ENCODE data around the gene COX18. TPM values are rescaled to one million over a fixed set of nuclear protein-coding genes. Genes with fewer than 3 reads are reported as not detected.

COX18 gene
- total RNA-seq, 4 donors from 2014 or later = 7.4 to 15.0 (median 12.7) TPM

DNA sequence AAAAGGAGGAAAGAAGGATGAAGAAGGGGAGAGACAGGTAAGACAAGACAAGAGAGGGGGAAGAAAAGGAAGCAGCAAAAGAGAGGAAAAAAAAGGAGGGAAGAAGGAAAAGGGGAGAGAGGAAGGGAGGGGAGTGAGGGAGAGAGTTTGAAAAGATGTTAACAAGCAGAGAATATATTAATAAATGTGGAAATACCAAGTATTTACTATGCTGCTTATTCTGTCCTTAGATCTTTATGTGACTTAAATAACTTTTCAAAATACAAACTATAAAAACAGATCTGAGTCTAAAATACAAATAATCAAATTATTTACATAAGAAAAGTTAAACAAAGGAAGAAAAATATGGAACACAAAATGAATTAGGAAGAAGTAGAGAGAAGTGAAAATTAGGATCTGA, 18.4 kb upstream of the COX18 start:
- Histone ChIP-seq H3K27me3 (no peaks in the 10 kb centered on the region), H3K4me1 (no peaks in the 10 kb centered on the region), H3K27ac (no peak overlapping the region), H3K9me3 (no peaks in the 10 kb centered on the region), H3K4me3 (no peak overlapping the region), H3K36me3 (peaks cover 3 to 48% of the 10 kb centered on the region in 2 donors)
- no peak for ATAC-seq
- intact Hi-C loops (cut with DNase I; ENCODE audit: low total_unique reads) = no loop called here
- in situ Hi-C loops (cut with MboI; ENCODE audit: low sequenced_read_pairs in 4 of 4) = no loop called here
- no peak for TF ChIP-seq POLR2A (IDR thresholded peaks at IDR 0.05)
- TF ChIP-seq CTCF (IDR thresholded peaks at IDR 0.05 in 4 of 5, conservative IDR thresholded peaks at IDR 0.05 in 1 of 5) = no peak
- no peak for DNase-seq

GRCh38 chr4:73086095-73086868, 16.8 kb upstream of the COX18 start:
- ATAC-seq (no peak), DNase-seq (no peak)
- peaks cover 3 to 44% of the 10 kb centered on the region in 2 donors for H3K36me3 ChIP-seq
- intact Hi-C loops (cut with DNase I; ENCODE audit: low total_unique reads) (no loop called here), in situ Hi-C loops (cut with MboI; ENCODE audit: low sequenced_read_pairs in 4 of 4) (no loop called here)
- no peak for TF ChIP-seq POLR2A (IDR thresholded peaks at IDR 0.05)
- TF ChIP-seq CTCF (IDR thresholded peaks at IDR 0.05 in 4 of 5, conservative IDR thresholded peaks at IDR 0.05 in 1 of 5) = no peak
- no peaks in the 10 kb centered on the region for H3K4me1 ChIP-seq
- H3K27me3 ChIP-seq = no peaks in the 10 kb centered on the region
- peak overlapping the region in 1 of 4 donors; percentile 15 for H3K27ac ChIP-seq
- no peak overlapping the region for H3K4me3 ChIP-seq
- no peaks in the 10 kb centered on the region for H3K9me3 ChIP-seq

DNA sequence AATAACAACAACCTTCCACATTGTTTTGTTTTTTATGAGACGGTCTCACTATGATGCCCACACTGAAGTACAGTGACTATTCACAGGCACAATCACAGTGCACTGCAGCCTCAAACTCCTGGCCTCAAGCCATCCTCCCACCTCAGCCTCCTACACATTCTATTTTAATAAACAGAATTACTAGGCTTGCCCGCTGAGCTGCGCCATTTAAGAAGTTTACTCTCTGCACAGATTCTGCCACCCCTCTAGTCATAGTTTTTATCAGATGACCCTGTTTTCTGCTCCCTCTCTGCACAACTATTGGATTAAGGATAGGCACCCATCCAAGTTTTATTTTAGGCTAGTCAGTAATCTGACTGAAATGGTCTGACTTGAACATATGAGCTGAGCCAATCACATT, 11.3 kb upstream of the COX18 start:
- Histone ChIP-seq H3K4me3 (no peak overlapping the region), H3K27me3 (no peaks in the 10 kb centered on the region), H3K36me3 (peaks cover 2 to 78% of the 10 kb centered on the region in 2 donors), H3K27ac (peak overlapping the region in 1 of 4 donors; percentile 24), H3K9me3 (no peaks in the 10 kb centered on the region), H3K4me1 (peaks cover 0 to 2% of the 10 kb centered on the region in 2 donors)
- no peak for TF ChIP-seq POLR2A (IDR thresholded peaks at IDR 0.05)
- no peak for TF ChIP-seq CTCF (IDR thresholded peaks at IDR 0.05 in 4 of 5, conservative IDR thresholded peaks at IDR 0.05 in 1 of 5)
- ATAC-seq (no peak), DNase-seq (no peak)
- intact Hi-C loops (cut with DNase I; ENCODE audit: low total_unique reads) = no loop called here
- in situ Hi-C loops (cut with MboI; ENCODE audit: low sequenced_read_pairs in 4 of 4) = no loop called here

DNA sequence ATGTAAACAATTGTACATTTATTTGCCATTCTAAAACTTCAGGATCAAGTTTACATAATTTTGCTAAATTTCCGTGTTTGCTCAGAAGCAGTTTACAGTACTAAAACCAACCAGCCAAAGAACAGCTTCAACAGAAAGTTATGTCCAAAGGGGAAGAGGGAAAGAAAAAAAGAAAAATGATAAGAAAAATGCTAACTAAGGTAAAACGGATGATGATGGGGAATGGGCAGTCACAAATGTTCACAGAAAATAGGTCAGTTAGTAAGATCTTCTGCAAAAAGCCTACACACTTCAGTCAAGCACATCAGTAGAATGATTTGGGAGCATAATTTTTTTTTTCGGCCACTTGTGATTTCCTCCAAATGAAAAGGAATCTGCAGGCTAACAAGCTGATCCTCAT, 6.3 kb upstream of the COX18 start:
- in situ Hi-C loops (cut with MboI; ENCODE audit: low sequenced_read_pairs in 4 of 4) (loop anchor here in 2 of 4 donors (10.0 kb wide), 2 partner anchors 169 to 179 kb away; partner anchors contain the start of gene ANKRD17 (in 1 of the 2)), intact Hi-C loops (cut with DNase I; ENCODE audit: low total_unique reads) (no loop called here)
- H3K36me3 ChIP-seq = peaks cover 2 to 68% of the 10 kb centered on the region in 2 donors

More for the DNA sequence above, 6.3 kb upstream of the COX18 start:
- Histone ChIP-seq H3K4me1 (peaks cover 0 to 2% of the 10 kb centered on the region in 2 donors), H3K9me3 (no peaks in the 10 kb centered on the region), H3K4me3 (no peak overlapping the region), H3K27me3 (no peaks in the 10 kb centered on the region), H3K27ac (no peak overlapping the region)
- ATAC-seq (no peak), DNase-seq (no peak)
- TF ChIP-seq POLR2A (IDR thresholded peaks at IDR 0.05) (no peak), CTCF (IDR thresholded peaks at IDR 0.05 in 4 of 5, conservative IDR thresholded peaks at IDR 0.05 in 1 of 5) (no peak)

Measured in gastrocnemius medialis (tissue), 4 donors.